Body of pancreas (tissue), 4 donors: ENCODE data around the gene GRN.

ENCODE experiments used
- CTCF ChIP-seq, 7 experiments: fragments of 450-650 bp in 4 of 7; fragments of 200-600 bp in 3 of 7; sonication (generic) in 3 of 7; IDR thresholded peaks; one replicate each; pipeline ENCODE4 v1.5.1; 2016 to 2019; ENCODE audit warnings: antibody characterized with exemption in 7 of 7
- POLR2A ChIP-seq, 3 donors: fragments of 450-650 bp; IDR thresholded peaks; one replicate each; pipeline ENCODE4 v1.6.1; 2016; ENCODE audit warnings: antibody characterized with exemption in 3 of 3, mild to moderate bottlenecking in 2 of 3

GRCh38 chr17:44383861-44384260 lies 38.8 kb downstream of the GRN start:
- TF ChIP-seq CTCF (IDR thresholded peaks at IDR 0.05) (no peak), POLR2A (IDR thresholded peaks at IDR 0.05) (no peak)
